GM12878 (cell line): Measurements from ENCODE around the gene IGLL5. TPM values are rescaled to one million over a fixed set of nuclear protein-coding genes. Genes with fewer than 3 reads are reported as not detected.

Source experiments
- ATAC-seq: fragments of 200-7000 bp; cut with Tn5 transposase; 3 replicates; pipeline ENCODE4 v1.9.1; 2020; ENCODE audit warnings: mild to moderate bottlenecking, moderate library complexity
- BruUV-seq: library from RNA; stranded (reverse); fragments of 400-500 nt; replicated peaks from 2 replicates; lab custom pipeline; 2021; lab: Mats Ljungman, UMichigan
- CTCF ChIA-PET: fragments of 300-600 bp; sonication (Branson Sonifier 250); formaldehyde crosslinking; extraction: SDS; loops from one replicate; lab custom pipeline; 2021; ENCODE audit warnings: inconsistent platforms; lab: Yijun Ruan, JAX
- POLR2A ChIA-PET: fragments of 350-600 bp; formaldehyde crosslinking; extraction: SDS; loops from one replicate; lab custom pipeline; 2021; ENCODE audit warnings: inconsistent platforms; lab: Charles Lee
- RAD21 ChIA-PET: fragments of 300-600 bp; sonication (Branson Sonifier 250); formaldehyde crosslinking; loops from one replicate; lab custom pipeline; 2023; ENCODE audit warnings: antibody characterized with exemption; ENCODE audit not compliant: unreplicated experiment; lab: Charles Lee
- SMC1A ChIA-PET: fragments of 300-600 bp; sonication (Branson Sonifier 250); formaldehyde crosslinking; loops from one replicate; lab custom pipeline; 2023; ENCODE audit not compliant: unreplicated experiment, uncharacterized antibody; lab: Charles Lee
- DNase-seq: peaks from one replicate; pipeline ENCODE4 v3.0.0-alpha.2; 2011; ENCODE audit warnings: low read depth, low spot score
- FAIRE-seq: peaks from 3 replicates; lab custom pipeline; 2011; peaks lifted over from hg19 to GRCh38; lab: Jason Lieb, UNC
- H2AFZ ChIP-seq: 2 replicates; pipeline ENCODE4 v1.6.0; 2011; ENCODE audit warnings: low read depth, low read length, control low read depth; ENCODE audit not compliant: control insufficient read depth
- H3K27ac ChIP-seq: 2 replicates; pipeline ENCODE4 v1.5.1; 2011; ENCODE audit warnings: control low read depth; ENCODE audit not compliant: control insufficient read depth, insufficient read depth
- H3K27me3 ChIP-seq, 2 experiments: replicated peaks in 1 of 2; 2 replicates each; pipeline versions ENCODE4 v1.6.0 to v1.6.1; 2011; ENCODE audit warnings: low read length in 1 of 2; ENCODE audit not compliant: control insufficient read depth in 2 of 2, insufficient read depth in 2 of 2
- H3K36me3 ChIP-seq, 2 experiments: 2 replicates each; pipeline ENCODE4 v1.5.1; 2011; ENCODE audit warnings: low read length in 1 of 2; ENCODE audit not compliant: control insufficient read depth in 2 of 2, insufficient read depth in 2 of 2
- H3K4me1 ChIP-seq: 2 replicates; pipeline ENCODE4 v1.6.1; 2011; ENCODE audit warnings: mild to moderate bottlenecking, low read length, moderate library complexity, mixed read lengths; ENCODE audit not compliant: control insufficient read depth, insufficient read depth
- H3K4me2 ChIP-seq: 2 replicates; pipeline ENCODE4 v1.6.0; 2011; ENCODE audit warnings: control low read depth; ENCODE audit not compliant: control insufficient read depth, insufficient read depth
- H3K4me3 ChIP-seq: fragments of 200-600 bp; sonication (generic); 2 replicates; pipeline ENCODE4 v1.5.1; 2016
- H3K79me2 ChIP-seq: 2 replicates; pipeline ENCODE4 v1.6.0; 2011; ENCODE audit warnings: low read length; ENCODE audit not compliant: control insufficient read depth, insufficient read depth
- H3K9ac ChIP-seq: 2 replicates; pipeline ENCODE4 v1.8.0; 2011; ENCODE audit warnings: low read length, control low read depth, mixed read lengths; ENCODE audit not compliant: control insufficient read depth, insufficient read depth
- H3K9me3 ChIP-seq: replicated peaks from 3 replicates; pipeline ENCODE4 v1.5.1; 2011; ENCODE audit warnings: mild to moderate bottlenecking, low read length; ENCODE audit not compliant: control insufficient read depth, insufficient read depth
- H4K20me1 ChIP-seq: 2 replicates; pipeline ENCODE4 v1.6.0; 2011; ENCODE audit not compliant: control insufficient read depth, insufficient read depth
- CUX1 ChIP-seq: IDR thresholded peaks from 2 replicates; pipeline ENCODE4 v1.6.1; 2012; ENCODE audit warnings: improper control_type of control experiment, low read depth, low read length; ENCODE audit not compliant: insufficient replicate concordance
- EP300 ChIP-seq, 2 experiments: fragments of 150-350 bp in 1 of 2; IDR thresholded peaks; 2 replicates each; pipeline ENCODE4 v1.6.1; 2011 to 2012; ENCODE audit warnings: low read depth in 2 of 2, low read length in 2 of 2, borderline replicate concordance in 1 of 2, improper control_type of control experiment in 1 of 2, inconsistent platforms in 1 of 2; ENCODE audit not compliant: control insufficient read depth in 1 of 2
- NFIC ChIP-seq: IDR thresholded peaks from 2 replicates; pipeline ENCODE4 v1.6.1; 2012; ENCODE audit warnings: low read depth, mild to moderate bottlenecking, inconsistent platforms, low read length, moderate library complexity
- PAX8 ChIP-seq: fragments of 450-650 bp; IDR thresholded peaks from 2 replicates; pipeline ENCODE4 v1.6.1; 2017; ENCODE audit warnings: mild to moderate bottlenecking, moderate library complexity
- POLR2AphosphoS5 ChIP-seq: IDR thresholded peaks from 2 replicates; pipeline ENCODE4 v1.6.1; 2011; ENCODE audit warnings: mild to moderate bottlenecking, low read length, inconsistent platforms
- SIX5 ChIP-seq: IDR thresholded peaks from 2 replicates; pipeline ENCODE4 v1.6.1; 2011; ENCODE audit warnings: mild to moderate bottlenecking, low read depth, low read length, moderate library complexity; ENCODE audit not compliant: severe bottlenecking
- SMAD1 ChIP-seq: fragments of 450-650 bp; IDR thresholded peaks from 2 replicates; pipeline ENCODE4 v1.6.1; 2018; ENCODE audit warnings: mild to moderate bottlenecking, low read depth; ENCODE audit not compliant: partially characterized antibody
- TAF1 ChIP-seq: IDR thresholded peaks from 2 replicates; pipeline ENCODE4 v1.6.1; 2011; ENCODE audit warnings: mild to moderate bottlenecking, low read depth, low read length, borderline replicate concordance
- ZBTB11 ChIP-seq: fragments of 450-650 bp; formaldehyde crosslinking; IDR thresholded peaks from 2 replicates; pipeline ENCODE4 v1.5.0; 2022; ENCODE audit warnings: mild to moderate bottlenecking, missing genetic modification characterization
- WGBS: methylation state at CpG from one replicate; pipeline ENCODE4 v1.1.6; 2016; ENCODE audit warnings: low lambda C conversion rate; ENCODE audit not compliant: insufficient replicate concordance, insufficient coverage; ENCODE audit errors: missing lambda C conversion rate; 5-methylcytosine and 5-hydroxymethylcytosine counted together
- in situ Hi-C: fragments of 300-500 bp; cut with MboI; formaldehyde crosslinking; loops from 9 replicates; pipeline ENCODE4 v1.14.3; 2018; ENCODE audit warnings: mixed read lengths
- intact Hi-C: fragments of 100-400 bp; cut with micrococcal nuclease; formaldehyde crosslinking; loops from one replicate; pipeline ENCODE4 v1.14.2; 2022; ENCODE audit not compliant: unreplicated experiment
- polyA plus RNA-seq, 11 experiments: library from polyadenylated mRNA; depleted of rRNA in 4 of 11; unstranded in 6 of 11; stranded (reverse) in 5 of 11; fragments of >200 nt; fragmentation: Nextera tagmentation in 4 of 11; fragmentation: Illumina TruSeq in 1 of 11; extraction: Ambion mirVana in 4 of 11; extraction: Trizol in 1 of 11; gene quantifications; 1 replicate in 1 of 11; 2 replicates in 10 of 11; pipeline versions ENCODE4 v1.2.1 to v1.2.3, GENCODE V29; 2011 to 2016; ENCODE audit warnings: inconsistent platforms in 2 of 11, missing spikeins in 2 of 11, low read depth in 1 of 11
- total RNA-seq, 4 experiments: library from RNA; depleted of rRNA in 3 of 4; stranded (reverse); fragments of >200 nt in 3 of 4; fragmentation: Illumina TruSeq in 1 of 4; extraction: Trizol in 1 of 4; gene quantifications; 2 replicates each; pipeline versions ENCODE4 v1.2.1 to v1.2.3, GENCODE V29; 2013 to 2021

Gene IGLL5
- total and polyA plus RNA-seq, 10 of the 15 experiments (the other 5 are each of a cell fraction or from before 2014, with no cell fraction given): not detected

GRCh38 chr22:22897091-22897490 lies 9.5 kb downstream of the IGLL5 start:
- no peak overlapping the region for H3K4me3 ChIP-seq
- ChIA-PET POLR2A (no interaction called here), SMC1A (no interaction called here), RAD21 (no interaction called here), CTCF (no interaction called here)
- TF ChIP-seq PAX8 (no peak), SMAD1 (no peak), TAF1 (no peak), POLR2AphosphoS5 (no peak), SIX5 (no peak), CUX1 (no peak), NFIC (no peak), ZBTB11 (no peak), EP300 (IDR thresholded peaks at IDR 0.05; ENCODE audit: borderline replicate concordance in 1 of 2, control insufficient read depth in 1 of 2, low read depth in 2 of 2, low read length in 2 of 2) (no peak)
- peaks cover 7% of the 10 kb centered on the region for H3K4me1 ChIP-seq
- H3K9ac ChIP-seq: no peak overlapping the region
- H3K79me2 ChIP-seq: peaks cover 9% of the 10 kb centered on the region
- intact Hi-C loops: no loop called here
- BruUV-seq: no TSS peak
- no peaks in the 10 kb centered on the region; a peak in 1 of 4 replicates for H3K36me3 ChIP-seq
- no peaks in the 10 kb centered on the region for H3K9me3 ChIP-seq
- in situ Hi-C loops: no loop called here
- no peak overlapping the region for H3K27ac ChIP-seq
- FAIRE-seq: no peak
- H3K27me3 ChIP-seq: no peaks in the 10 kb centered on the region
- ATAC-seq: no peak
- no peak overlapping the region for H3K4me2 ChIP-seq
- no CpG with 5 or more reads among the region's 3 CpGs for WGBS
- no peak overlapping the region for H2AFZ ChIP-seq
- no peaks in the 10 kb centered on the region for H4K20me1 ChIP-seq
- no peak for DNase-seq
